ENCODE results near the gene OGFOD3.

DNA sequence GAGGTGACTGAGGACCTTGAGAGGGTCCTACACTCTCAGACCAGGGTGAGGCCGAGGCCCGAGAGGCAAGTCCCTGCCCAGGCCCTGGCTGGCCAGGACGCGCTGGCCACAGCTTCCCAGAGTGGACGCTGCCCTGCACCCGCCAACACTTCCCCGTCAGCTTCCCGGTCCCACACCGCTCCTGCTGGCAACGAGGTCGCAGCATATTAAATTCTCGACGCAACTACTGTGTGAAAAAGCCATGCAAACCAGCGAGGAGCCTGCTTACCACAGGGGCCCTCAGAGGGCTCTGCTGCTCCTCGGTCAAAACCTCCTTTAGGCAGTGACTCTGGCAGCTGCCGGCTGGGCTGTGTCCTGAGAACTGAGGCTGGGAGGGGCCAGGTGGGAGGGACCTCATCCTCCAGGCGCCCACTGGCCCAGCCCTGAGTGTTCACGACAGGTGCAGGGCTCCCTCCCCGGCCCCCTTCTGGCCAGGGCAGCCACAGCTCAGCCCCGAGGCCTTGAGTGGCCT lies 61.5 kb downstream of the OGFOD3 start:
- TF ChIP-seq, protein P1, sequence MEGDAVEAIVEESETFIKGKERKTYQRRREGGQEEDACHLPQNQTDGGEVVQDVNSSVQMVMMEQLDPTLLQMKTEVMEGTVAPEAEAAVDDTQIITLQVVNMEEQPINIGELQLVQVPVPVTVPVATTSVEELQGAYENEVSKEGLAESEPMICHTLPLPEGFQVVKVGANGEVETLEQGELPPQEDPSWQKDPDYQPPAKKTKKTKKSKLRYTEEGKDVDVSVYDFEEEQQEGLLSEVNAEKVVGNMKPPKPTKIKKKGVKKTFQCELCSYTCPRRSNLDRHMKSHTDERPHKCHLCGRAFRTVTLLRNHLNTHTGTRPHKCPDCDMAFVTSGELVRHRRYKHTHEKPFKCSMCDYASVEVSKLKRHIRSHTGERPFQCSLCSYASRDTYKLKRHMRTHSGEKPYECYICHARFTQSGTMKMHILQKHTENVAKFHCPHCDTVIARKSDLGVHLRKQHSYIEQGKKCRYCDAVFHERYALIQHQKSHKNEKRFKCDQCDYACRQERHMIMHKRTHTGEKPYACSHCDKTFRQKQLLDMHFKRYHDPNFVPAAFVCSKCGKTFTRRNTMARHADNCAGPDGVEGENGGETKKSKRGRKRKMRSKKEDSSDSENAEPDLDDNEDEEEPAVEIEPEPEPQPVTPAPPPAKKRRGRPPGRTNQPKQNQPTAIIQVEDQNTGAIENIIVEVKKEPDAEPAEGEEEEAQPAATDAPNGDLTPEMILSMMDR (IDR thresholded peaks at IDR 0.05), result no peak
- TF ChIP-seq POLR2A (IDR thresholded peaks at IDR 0.05), result no peak
- no peak for TF ChIP-seq POLR2AphosphoS5 (IDR thresholded peaks at IDR 0.05)
- TF ChIP-seq EP300 (IDR thresholded peaks at IDR 0.05; ENCODE audit: low read depth), result no peak

Measured in transverse colon (tissue), 4 donors.